Nephron (organoid): ENCODE measurements around the gene DCPS.

Source experiments
- H3K27ac Mint-ChIP-seq, 3 experiments: 2 replicates each; pipeline ENCODE4 v1.8.0; 2020; ENCODE audit warnings: mixed read lengths in 3 of 3, mild to moderate bottlenecking in 2 of 3, moderate library complexity in 1 of 3
- H3K27me3 Mint-ChIP-seq: 2 replicates; pipeline ENCODE4 v1.8.0; 2021; ENCODE audit warnings: low read depth, mild to moderate bottlenecking, moderate library complexity, mixed read lengths
- H3K36me3 Mint-ChIP-seq: 2 replicates; pipeline ENCODE4 v1.8.0; 2020; ENCODE audit warnings: low read depth, mixed read lengths
- H3K4me1 Mint-ChIP-seq: 2 replicates; pipeline ENCODE4 v1.8.0; 2020; ENCODE audit warnings: mixed read lengths
- H3K4me3 Mint-ChIP-seq, 3 experiments: 2 replicates each; pipeline ENCODE4 v1.8.0; 2020; ENCODE audit warnings: mild to moderate bottlenecking in 3 of 3, mixed read lengths in 3 of 3, moderate library complexity in 2 of 3
- H3K9me3 Mint-ChIP-seq: 2 replicates; pipeline ENCODE4 v1.8.0; 2020; ENCODE audit warnings: mixed read lengths
- TF ChIP-seq, protein P1 (sequence below), 3 experiments: fragments of 200-600 bp; sonication (generic); IDR thresholded peaks; one replicate each; pipeline ENCODE4 v1.5.0; 2021; ENCODE audit warnings: antibody characterized with exemption in 3 of 3; ENCODE audit not compliant: unreplicated experiment in 3 of 3

DCPS gene

DNA sequence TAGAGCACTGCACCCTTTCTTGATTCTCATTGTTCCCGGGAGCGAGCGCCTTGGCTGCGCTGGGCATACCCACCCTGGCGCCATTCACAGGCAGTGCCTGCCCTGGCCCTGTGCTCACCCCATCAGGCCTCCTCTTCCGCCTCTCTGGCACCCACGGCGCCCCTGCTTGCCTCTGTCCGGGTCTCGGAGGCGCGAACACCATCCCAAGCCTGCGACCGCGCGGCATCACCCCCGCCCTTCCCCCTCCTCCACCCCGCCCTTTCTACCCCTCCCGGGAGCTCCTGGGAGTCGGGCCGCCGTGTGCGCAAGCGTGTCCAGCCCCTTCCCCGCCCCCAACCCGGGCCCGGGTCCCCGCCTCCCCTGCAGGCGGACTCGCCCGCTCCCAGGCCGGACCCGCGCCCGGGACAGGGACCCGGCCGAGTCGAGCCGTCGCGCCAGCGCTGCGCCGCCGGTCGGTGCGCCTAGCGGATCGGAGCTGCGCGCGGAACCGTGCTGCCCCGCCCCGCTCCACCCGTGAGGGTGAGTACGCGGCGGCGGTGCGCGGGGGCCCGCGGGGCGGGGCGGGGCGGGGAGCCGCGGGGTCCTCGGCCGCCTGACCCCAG lies 51.6 kb downstream of the DCPS start, which contains the start of gene ST3GAL4:
TSS of gene ST3GAL4 (plus strand) at position 363 of the 602 bp plus-strand sequence. CDS start 50,470 bp downstream, outside the sequence.
- Mint-ChIP-seq H3K27ac (peak within 1 kb of the TSS; percentile 77 to 95 (median 89)), H3K27me3 (no peaks in the 10 kb centered on the region), H3K4me3 (peak within 1 kb of the TSS; percentile 90 to 96 (median 95))

DNA sequence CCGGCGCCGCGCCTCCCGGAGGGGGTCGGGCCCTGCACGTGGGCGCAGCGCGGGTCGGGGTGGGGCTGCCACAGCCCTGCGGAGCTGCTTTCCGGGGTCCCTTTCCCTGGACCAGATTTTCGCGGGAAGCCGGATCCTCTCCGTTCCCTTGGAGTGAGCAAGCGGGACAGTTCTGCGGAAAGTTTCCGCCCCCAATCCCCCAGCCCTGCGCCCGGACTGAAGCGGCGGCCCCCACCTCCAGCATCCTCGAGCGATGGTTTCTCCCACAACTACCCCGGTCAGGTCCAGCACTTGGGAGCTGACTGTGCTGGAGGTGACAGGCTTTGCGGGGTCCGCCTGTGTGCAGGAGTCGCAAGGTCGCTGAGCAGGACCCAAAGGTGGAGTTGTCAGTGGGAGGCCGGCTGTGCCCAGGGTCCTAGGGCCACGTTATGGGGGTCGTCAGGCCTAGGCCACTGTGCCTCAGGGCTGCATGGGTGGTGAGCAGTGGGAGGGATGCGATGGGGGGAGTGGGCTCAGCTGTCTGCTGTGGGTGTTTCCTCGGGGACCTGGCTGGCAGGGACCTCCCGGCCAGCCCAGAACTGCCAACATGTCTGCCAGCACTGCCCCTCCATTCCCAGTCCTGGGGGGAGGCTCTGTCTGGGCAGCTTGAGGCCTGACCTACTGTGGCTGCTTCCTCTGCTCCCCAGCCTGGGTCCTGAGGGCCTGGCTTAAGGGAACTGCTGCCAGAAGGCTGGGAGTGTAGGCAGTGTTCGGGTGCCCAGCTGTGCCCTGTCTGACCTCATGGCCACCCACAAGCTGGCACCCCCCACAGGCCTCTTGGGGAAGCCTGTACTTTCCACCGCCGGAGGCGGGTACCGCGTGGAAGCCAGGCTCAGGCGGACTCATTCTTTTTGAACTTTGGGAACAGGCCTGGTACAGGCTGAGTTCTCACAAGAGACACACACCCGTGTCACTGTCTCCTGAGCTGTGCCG lies 52.4 kb downstream of the DCPS start:
- Mint-ChIP-seq H3K4me1 (peaks cover 70% of the 10 kb centered on the region), H3K9me3 (no peaks in the 10 kb centered on the region), H3K36me3 (no peaks in the 10 kb centered on the region), H3K27ac (peak overlapping the region; percentile 52 to 94 (median 84)), H3K4me3 (peak overlapping the region; percentile 80 to 90 (median 86)), H3K27me3 (no peaks in the 10 kb centered on the region)
- TF ChIP-seq, protein P1, sequence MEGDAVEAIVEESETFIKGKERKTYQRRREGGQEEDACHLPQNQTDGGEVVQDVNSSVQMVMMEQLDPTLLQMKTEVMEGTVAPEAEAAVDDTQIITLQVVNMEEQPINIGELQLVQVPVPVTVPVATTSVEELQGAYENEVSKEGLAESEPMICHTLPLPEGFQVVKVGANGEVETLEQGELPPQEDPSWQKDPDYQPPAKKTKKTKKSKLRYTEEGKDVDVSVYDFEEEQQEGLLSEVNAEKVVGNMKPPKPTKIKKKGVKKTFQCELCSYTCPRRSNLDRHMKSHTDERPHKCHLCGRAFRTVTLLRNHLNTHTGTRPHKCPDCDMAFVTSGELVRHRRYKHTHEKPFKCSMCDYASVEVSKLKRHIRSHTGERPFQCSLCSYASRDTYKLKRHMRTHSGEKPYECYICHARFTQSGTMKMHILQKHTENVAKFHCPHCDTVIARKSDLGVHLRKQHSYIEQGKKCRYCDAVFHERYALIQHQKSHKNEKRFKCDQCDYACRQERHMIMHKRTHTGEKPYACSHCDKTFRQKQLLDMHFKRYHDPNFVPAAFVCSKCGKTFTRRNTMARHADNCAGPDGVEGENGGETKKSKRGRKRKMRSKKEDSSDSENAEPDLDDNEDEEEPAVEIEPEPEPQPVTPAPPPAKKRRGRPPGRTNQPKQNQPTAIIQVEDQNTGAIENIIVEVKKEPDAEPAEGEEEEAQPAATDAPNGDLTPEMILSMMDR (IDR thresholded peaks at IDR 0.05; ENCODE audit: unreplicated experiment in 3 of 3), result no peak

More for the DNA sequence above, 51.6 kb downstream of the DCPS start, which contains the start of gene ST3GAL4:
- H3K4me1 Mint-ChIP-seq, result peaks cover 72% of the 10 kb centered on the region
- no peaks in the 10 kb centered on the region for H3K9me3 Mint-ChIP-seq
- peaks cover 7% of the 10 kb centered on the region for H3K36me3 Mint-ChIP-seq
- TF ChIP-seq, protein P1 (IDR thresholded peaks at IDR 0.05; ENCODE audit: unreplicated experiment in 3 of 3), result no peak

DNA sequence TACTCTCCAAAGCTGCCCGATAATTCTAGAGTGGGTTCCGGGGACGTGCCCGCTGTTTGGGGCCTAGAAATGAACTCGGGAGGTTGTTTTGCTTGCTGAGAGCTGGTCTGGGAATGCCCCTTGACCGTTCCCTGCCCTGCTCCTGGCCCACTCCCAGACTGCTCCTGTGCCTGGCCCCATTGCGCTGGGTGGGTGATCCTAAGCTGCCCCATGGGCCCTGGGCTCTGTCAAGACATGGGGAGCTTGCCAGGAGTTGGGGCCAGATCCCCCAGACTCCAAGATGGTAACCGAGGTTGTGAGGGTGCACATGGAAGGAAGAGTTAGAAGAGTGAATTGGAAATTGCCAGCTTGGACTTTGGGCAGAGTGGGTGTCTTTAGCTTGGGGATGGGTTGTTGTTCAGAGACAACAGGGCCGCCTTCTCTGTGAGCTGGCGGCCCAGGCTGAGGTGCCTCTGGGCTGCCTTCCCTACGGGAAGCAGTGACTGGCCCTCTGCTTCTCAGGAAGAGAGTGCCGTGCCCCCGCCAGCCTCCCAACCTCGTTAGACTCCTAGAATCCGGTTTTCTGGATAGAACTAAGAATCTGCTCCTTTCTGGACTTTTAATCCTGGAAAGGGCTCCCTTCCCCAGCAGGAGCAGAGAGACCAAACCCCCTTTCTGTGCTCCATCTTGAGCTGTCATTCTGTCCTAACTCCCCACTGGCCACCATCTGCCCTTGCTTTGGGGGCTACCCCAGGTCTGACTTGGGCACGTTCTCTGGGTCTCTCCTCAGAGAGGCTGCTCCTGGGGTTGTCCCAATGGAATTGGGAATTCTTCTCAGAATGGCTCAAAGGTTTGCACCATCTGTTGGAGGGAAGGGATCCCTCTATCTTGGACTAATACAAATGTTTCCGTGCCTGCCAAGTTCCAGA lies 53.4 kb downstream of the DCPS start:
- H3K9me3 Mint-ChIP-seq, result no peaks in the 10 kb centered on the region
- no peaks in the 10 kb centered on the region for H3K36me3 Mint-ChIP-seq
- TF ChIP-seq, protein P1 (IDR thresholded peaks at IDR 0.05; ENCODE audit: unreplicated experiment in 3 of 3), result no peak
- peaks cover 71% of the 10 kb centered on the region for H3K4me1 Mint-ChIP-seq
- H3K27me3 Mint-ChIP-seq, result no peaks in the 10 kb centered on the region
- H3K4me3 Mint-ChIP-seq, result peak overlapping the region; percentile 80 to 90 (median 86)
- H3K27ac Mint-ChIP-seq, result peak overlapping the region; percentile 62 to 94 (median 84)

DNA sequence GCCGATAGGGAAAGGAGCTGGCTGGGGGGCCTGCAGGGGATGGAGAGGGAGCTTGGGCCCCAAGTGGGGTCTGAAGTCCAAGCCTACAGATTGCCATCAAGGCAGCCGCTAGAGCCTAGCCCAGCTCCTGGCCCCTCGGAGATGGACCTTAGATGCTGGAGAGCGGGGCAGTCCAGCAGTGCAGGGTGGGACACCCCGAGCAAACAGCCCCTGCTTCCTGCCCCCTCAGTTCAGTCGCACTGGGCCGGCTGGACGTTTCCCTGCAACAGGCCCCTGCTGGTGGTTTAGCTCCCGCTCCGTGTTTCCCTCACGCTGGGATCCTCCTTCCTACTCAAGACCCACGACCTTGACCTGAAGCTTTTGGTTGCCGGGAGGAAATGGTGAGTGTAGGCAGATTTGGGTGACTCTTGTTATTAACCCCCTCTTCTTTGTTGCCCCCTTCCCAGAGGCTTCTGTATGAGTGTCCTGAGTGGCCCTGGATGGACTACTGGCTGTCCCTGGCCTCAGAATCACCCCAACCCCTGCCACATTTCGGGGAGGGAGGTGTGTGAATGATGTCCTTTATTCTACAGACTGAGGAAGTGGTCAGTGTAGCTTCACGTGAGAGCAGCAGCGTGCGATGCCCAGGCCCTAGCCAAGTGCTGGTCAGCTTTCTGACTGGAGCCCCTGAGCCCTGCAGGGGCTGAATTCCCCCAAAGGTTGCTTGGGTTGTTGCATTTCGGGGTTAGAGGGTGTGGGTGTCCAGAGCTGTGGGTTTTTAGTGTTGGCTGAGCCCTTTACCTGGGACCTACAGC lies 54.3 kb downstream of the DCPS start:
- Mint-ChIP-seq H3K4me3 (peak overlapping the region; percentile 80 to 90 (median 86)), H3K9me3 (no peaks in the 10 kb centered on the region), H3K36me3 (no peaks in the 10 kb centered on the region), H3K27ac (peak overlapping the region; percentile 62 to 94 (median 84)), H3K4me1 (peaks cover 71% of the 10 kb centered on the region), H3K27me3 (no peaks in the 10 kb centered on the region)
- TF ChIP-seq, protein P1 (IDR thresholded peaks at IDR 0.05; ENCODE audit: unreplicated experiment in 3 of 3), result no peak

DNA sequence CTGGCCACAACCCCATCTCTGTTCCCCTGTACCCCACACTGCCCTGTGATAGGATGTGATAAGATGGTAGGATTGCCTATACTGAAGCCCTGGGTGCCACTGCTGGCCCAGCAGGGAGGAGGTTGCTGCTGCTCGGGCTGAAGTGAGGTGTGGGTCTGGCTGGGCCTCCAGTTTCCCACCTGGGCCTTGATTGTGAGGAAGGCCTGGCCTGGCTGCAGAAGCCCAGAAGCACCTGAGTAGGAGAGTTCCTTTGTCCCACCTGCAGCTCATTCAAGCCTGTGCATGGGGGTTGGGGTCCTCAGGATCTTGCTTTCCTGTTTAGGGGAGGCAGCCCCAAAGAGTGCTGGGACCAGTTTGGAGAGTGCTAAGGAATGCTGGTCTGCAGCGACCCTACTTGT lies 54.9 kb downstream of the DCPS start:
- no peaks in the 10 kb centered on the region for H3K36me3 Mint-ChIP-seq
- H3K27ac Mint-ChIP-seq, result peak overlapping the region in 2 of 3 experiments; percentile 73 to 76
- TF ChIP-seq, protein P1 (IDR thresholded peaks at IDR 0.05; ENCODE audit: unreplicated experiment in 3 of 3), result no peak
- H3K4me1 Mint-ChIP-seq, result peaks cover 68% of the 10 kb centered on the region
- H3K9me3 Mint-ChIP-seq, result no peaks in the 10 kb centered on the region
- H3K27me3 Mint-ChIP-seq, result no peaks in the 10 kb centered on the region
- peak overlapping the region in 2 of 3 experiments; percentile 35 to 69 for H3K4me3 Mint-ChIP-seq
